ENCODE measurements around the gene NTN5.

Gene NTN5

DNA sequence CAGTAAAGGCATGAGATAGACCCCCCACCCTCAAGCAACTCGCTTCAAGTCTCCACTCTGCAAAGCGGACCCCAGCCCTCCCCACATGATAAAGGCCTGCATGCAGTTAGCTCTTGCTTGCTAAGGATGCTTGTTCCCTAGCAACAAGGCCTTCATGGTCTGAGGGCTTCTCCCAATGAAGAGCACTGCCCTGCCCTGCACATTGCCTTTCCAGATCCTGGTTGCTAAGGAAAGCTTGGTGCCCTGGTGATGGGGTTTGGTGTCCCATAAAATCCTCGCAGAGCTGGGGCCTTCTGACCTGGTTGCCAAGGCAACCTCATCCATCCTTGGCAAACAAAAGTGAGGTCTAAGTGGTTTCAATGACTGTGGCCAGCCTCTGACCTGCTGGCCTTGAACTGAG, 41.6 kb downstream of the NTN5 start:
- Histone ChIP-seq H3K9ac (ENCODE audit: low read length) (peak overlapping the region; percentile 76), H3K4me2 (ENCODE audit: low read length) (peak overlapping the region; percentile 79), H3K4ac (ENCODE audit: low read depth, low read length) (no peak overlapping the region), H3K79me1 (ENCODE audit: low read length) (no peaks in the 10 kb centered on the region), H4K8ac (ENCODE audit: low read depth, low read length) (no peak overlapping the region), H2BK15ac (replicated peaks; ENCODE audit: low read depth) (no peak overlapping the region), H3K36me3 (ENCODE audit: control insufficient read depth, insufficient read depth, low read length) (no peaks in the 10 kb centered on the region), H4K5ac (ENCODE audit: low read length) (no peak overlapping the region), H3K18ac (ENCODE audit: low read length) (no peak overlapping the region), H2AK5ac (ENCODE audit: low read length) (no peak overlapping the region), H2BK5ac (ENCODE audit: low read length) (no peak overlapping the region), H3K23ac (ENCODE audit: low read length) (no peak overlapping the region), H3K4me1 (ENCODE audit: control insufficient read depth, low read depth, low read length) (peaks cover 12% of the 10 kb centered on the region), H3K79me2 (ENCODE audit: control insufficient read depth, insufficient read depth, low read length) (no peaks in the 10 kb centered on the region), H3K4me3 (ENCODE audit: low read length) (no peak overlapping the region), H3K27ac (ENCODE audit: low read depth, low read length) (no peak overlapping the region), H3K27me3 (ENCODE audit: insufficient read depth, low read length, poor library complexity) (peaks cover 6% of the 10 kb centered on the region), H2BK120ac (ENCODE audit: low read depth, low read length) (no peak overlapping the region), H3K56ac (ENCODE audit: low read length) (peak overlapping the region; percentile 89)
- DNase-seq: no peak
- WGBS (ENCODE audit: extremely low coverage, insufficient coverage, low lambda C conversion rate): no CpG with 5 or more reads among the region's 3 CpGs

GRCh38 chr19:48630296-48631063, 42.3 kb downstream of the NTN5 start:
- H3K27me3 ChIP-seq (ENCODE audit: insufficient read depth, low read length, poor library complexity): no peaks in the 10 kb centered on the region
- no peaks in the 10 kb centered on the region for H3K79me2 ChIP-seq (ENCODE audit: control insufficient read depth, insufficient read depth, low read length)
- H3K36me3 ChIP-seq (ENCODE audit: control insufficient read depth, insufficient read depth, low read length): no peaks in the 10 kb centered on the region
- peak overlapping the region; percentile 76 for H3K9ac ChIP-seq (ENCODE audit: low read length)
- H3K56ac ChIP-seq (ENCODE audit: low read length): peak overlapping the region; percentile 89
- H2BK120ac ChIP-seq (ENCODE audit: low read depth, low read length): peak overlapping the region; percentile 10
- peak; percentile 90 for DNase-seq
- no peak overlapping the region for H4K8ac ChIP-seq (ENCODE audit: low read depth, low read length)
- H2AK5ac ChIP-seq (ENCODE audit: low read length): no peak overlapping the region
- peak overlapping the region; percentile 56 for H3K18ac ChIP-seq (ENCODE audit: low read length)
- no peak overlapping the region for H3K4ac ChIP-seq (ENCODE audit: low read depth, low read length)
- peaks cover 12% of the 10 kb centered on the region for H3K4me1 ChIP-seq (ENCODE audit: control insufficient read depth, low read depth, low read length)
- no peak overlapping the region for H4K5ac ChIP-seq (ENCODE audit: low read length)
- H2BK5ac ChIP-seq (ENCODE audit: low read length): peak overlapping the region; percentile 45
- H3K27ac ChIP-seq (ENCODE audit: low read depth, low read length): peak overlapping the region; percentile 83
- peak overlapping the region; percentile 79 for H3K4me2 ChIP-seq (ENCODE audit: low read length)
- no peak overlapping the region for H3K23ac ChIP-seq (ENCODE audit: low read length)
- H3K4me3 ChIP-seq (ENCODE audit: low read length): peak overlapping the region; percentile 17
- WGBS (ENCODE audit: extremely low coverage, insufficient coverage, low lambda C conversion rate): no CpG with 5 or more reads among the region's 47 CpGs
- H2BK15ac ChIP-seq (replicated peaks; ENCODE audit: low read depth): no peak overlapping the region
- H3K79me1 ChIP-seq (ENCODE audit: low read length): peaks cover under 1% of the 10 kb centered on the region

DNA sequence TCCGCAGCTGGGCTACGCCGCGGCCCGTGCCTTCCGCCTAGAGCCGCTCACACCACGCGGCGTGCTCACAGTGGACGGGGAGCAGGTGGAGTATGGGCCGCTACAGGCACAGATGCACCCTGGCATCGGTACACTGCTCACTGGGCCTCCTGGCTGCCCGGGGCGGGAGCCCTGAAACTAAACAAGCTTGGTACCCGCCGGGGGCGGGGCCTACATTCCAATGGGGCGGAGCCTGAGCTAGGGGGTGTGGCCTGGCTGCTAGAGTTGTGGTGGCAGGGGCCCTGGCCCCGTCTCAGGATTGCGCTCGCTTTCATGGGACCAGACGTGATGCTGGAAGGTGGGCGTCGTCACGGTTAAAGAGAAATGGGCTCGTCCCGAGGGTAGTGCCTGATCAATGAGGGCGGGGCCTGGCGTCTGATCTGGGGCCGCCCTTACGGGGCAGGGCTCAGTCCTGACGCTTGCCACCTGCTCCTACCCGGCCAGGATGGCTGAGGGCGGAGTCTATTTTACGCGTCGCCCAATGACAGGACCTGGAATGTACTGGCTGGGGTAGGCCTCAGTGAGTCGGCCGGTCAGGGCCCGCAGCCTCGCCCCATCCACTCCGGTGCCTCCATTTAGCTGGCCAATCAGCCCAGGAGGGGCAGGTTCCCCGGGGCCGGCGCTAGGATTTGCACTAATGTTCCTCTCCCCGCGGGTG, 43.1 kb downstream of the NTN5 start:
- Histone ChIP-seq H4K5ac (ENCODE audit: low read length) (no peak overlapping the region), H3K27me3 (ENCODE audit: insufficient read depth, low read length, poor library complexity) (no peaks in the 10 kb centered on the region), H3K9ac (ENCODE audit: low read length) (peak overlapping the region; percentile 76), H3K4me2 (ENCODE audit: low read length) (peak overlapping the region; percentile 79), H3K27ac (ENCODE audit: low read depth, low read length) (peak overlapping the region; percentile 83), H2BK5ac (ENCODE audit: low read length) (no peak overlapping the region), H2AK5ac (ENCODE audit: low read length) (no peak overlapping the region), H3K79me1 (ENCODE audit: low read length) (peaks cover 2% of the 10 kb centered on the region), H3K79me2 (ENCODE audit: control insufficient read depth, insufficient read depth, low read length) (no peaks in the 10 kb centered on the region), H4K8ac (ENCODE audit: low read depth, low read length) (no peak overlapping the region), H3K4ac (ENCODE audit: low read depth, low read length) (no peak overlapping the region), H3K4me3 (ENCODE audit: low read length) (no peak overlapping the region), H3K23ac (ENCODE audit: low read length) (no peak overlapping the region), H2BK15ac (replicated peaks; ENCODE audit: low read depth) (no peak overlapping the region), H3K4me1 (ENCODE audit: control insufficient read depth, low read depth, low read length) (peaks cover 8% of the 10 kb centered on the region), H2BK120ac (ENCODE audit: low read depth, low read length) (no peak overlapping the region), H3K18ac (ENCODE audit: low read length) (peak overlapping the region; percentile 56), H3K36me3 (ENCODE audit: control insufficient read depth, insufficient read depth, low read length) (no peaks in the 10 kb centered on the region), H3K56ac (ENCODE audit: low read length) (peak overlapping the region; percentile 89)
- WGBS (ENCODE audit: extremely low coverage, insufficient coverage, low lambda C conversion rate): no CpG with 5 or more reads among the region's 48 CpGs
- peak; percentile 97 for DNase-seq

DNA sequence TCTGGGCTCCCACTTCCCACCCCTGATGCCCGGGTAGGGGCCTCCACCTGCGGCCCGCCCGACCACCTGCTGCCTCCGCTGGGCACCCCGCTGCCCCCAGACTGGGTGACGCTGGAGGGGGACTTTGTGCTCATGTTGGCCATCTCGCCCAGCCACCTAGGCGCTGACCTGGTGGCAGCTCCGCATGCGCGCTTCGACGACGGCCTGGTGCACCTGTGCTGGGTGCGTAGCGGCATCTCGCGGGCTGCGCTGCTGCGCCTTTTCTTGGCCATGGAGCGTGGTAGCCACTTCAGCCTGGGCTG, 43.6 kb downstream of the NTN5 start:
- Histone ChIP-seq H4K8ac (ENCODE audit: low read depth, low read length) (no peak overlapping the region), H3K79me2 (ENCODE audit: control insufficient read depth, insufficient read depth, low read length) (no peaks in the 10 kb centered on the region), H3K18ac (ENCODE audit: low read length) (no peak overlapping the region), H3K4me1 (ENCODE audit: control insufficient read depth, low read depth, low read length) (peaks cover 8% of the 10 kb centered on the region), H3K27ac (ENCODE audit: low read depth, low read length) (no peak overlapping the region), H3K23ac (ENCODE audit: low read length) (no peak overlapping the region), H3K56ac (ENCODE audit: low read length) (no peak overlapping the region), H3K9ac (ENCODE audit: low read length) (no peak overlapping the region), H2BK15ac (replicated peaks; ENCODE audit: low read depth) (no peak overlapping the region), H2BK5ac (ENCODE audit: low read length) (no peak overlapping the region), H2BK120ac (ENCODE audit: low read depth, low read length) (no peak overlapping the region), H3K4me2 (ENCODE audit: low read length) (no peak overlapping the region), H3K27me3 (ENCODE audit: insufficient read depth, low read length, poor library complexity) (no peaks in the 10 kb centered on the region), H3K4ac (ENCODE audit: low read depth, low read length) (no peak overlapping the region), H4K5ac (ENCODE audit: low read length) (no peak overlapping the region), H3K36me3 (ENCODE audit: control insufficient read depth, insufficient read depth, low read length) (no peaks in the 10 kb centered on the region), H3K79me1 (ENCODE audit: low read length) (peaks cover 2% of the 10 kb centered on the region), H2AK5ac (ENCODE audit: low read length) (no peak overlapping the region), H3K4me3 (ENCODE audit: low read length) (no peak overlapping the region)
- no CpG with 5 or more reads among the region's 22 CpGs for WGBS (ENCODE audit: extremely low coverage, insufficient coverage, low lambda C conversion rate)
- DNase-seq: no peak

- no peak overlapping the region for H3K27ac ChIP-seq (ENCODE audit: low read depth, low read length)
- H3K4me3 ChIP-seq (ENCODE audit: low read length): no peak overlapping the region
- no peak overlapping the region for H2AK5ac ChIP-seq (ENCODE audit: low read length)
- no peak overlapping the region for H3K18ac ChIP-seq (ENCODE audit: low read length)
- H4K5ac ChIP-seq (ENCODE audit: low read length): no peak overlapping the region
- no peak overlapping the region for H3K4me2 ChIP-seq (ENCODE audit: low read length)
- peaks cover 5% of the 10 kb centered on the region for H3K4me1 ChIP-seq (ENCODE audit: control insufficient read depth, low read depth, low read length)
- no peak for DNase-seq
- no CpG with 5 or more reads among the region's 34 CpGs for WGBS (ENCODE audit: extremely low coverage, insufficient coverage, low lambda C conversion rate)
- H3K79me1 ChIP-seq (ENCODE audit: low read length): peaks cover 2% of the 10 kb centered on the region
- no peak overlapping the region for H4K8ac ChIP-seq (ENCODE audit: low read depth, low read length)
- no peak overlapping the region for H3K9ac ChIP-seq (ENCODE audit: low read length)
- H3K27me3 ChIP-seq (ENCODE audit: insufficient read depth, low read length, poor library complexity): no peaks in the 10 kb centered on the region
- no peaks in the 10 kb centered on the region for H3K36me3 ChIP-seq (ENCODE audit: control insufficient read depth, insufficient read depth, low read length)
- H3K56ac ChIP-seq (ENCODE audit: low read length): no peak overlapping the region
- H2BK15ac ChIP-seq (replicated peaks; ENCODE audit: low read depth): no peak overlapping the region
- no peak overlapping the region for H2BK5ac ChIP-seq (ENCODE audit: low read length)
- no peak overlapping the region for H2BK120ac ChIP-seq (ENCODE audit: low read depth, low read length)
- H3K79me2 ChIP-seq (ENCODE audit: control insufficient read depth, insufficient read depth, low read length): no peaks in the 10 kb centered on the region
- no peak overlapping the region for H3K23ac ChIP-seq (ENCODE audit: low read length)
- H3K4ac ChIP-seq (ENCODE audit: low read depth, low read length): no peak overlapping the region
These were observed 44.1 kb downstream of the NTN5 start for GRCh38 chr19:48628486-48629296.
